Fibroblast of peridontal ligament (primary cell): ENCODE results near the gene ITGBL1.

Experiments used
- DNase-seq: peaks from one replicate; pipeline ENCODE4 v3.0.0-alpha.2; 2010; ENCODE audit errors: extremely low read depth

The ITGBL1 gene

DNA sequence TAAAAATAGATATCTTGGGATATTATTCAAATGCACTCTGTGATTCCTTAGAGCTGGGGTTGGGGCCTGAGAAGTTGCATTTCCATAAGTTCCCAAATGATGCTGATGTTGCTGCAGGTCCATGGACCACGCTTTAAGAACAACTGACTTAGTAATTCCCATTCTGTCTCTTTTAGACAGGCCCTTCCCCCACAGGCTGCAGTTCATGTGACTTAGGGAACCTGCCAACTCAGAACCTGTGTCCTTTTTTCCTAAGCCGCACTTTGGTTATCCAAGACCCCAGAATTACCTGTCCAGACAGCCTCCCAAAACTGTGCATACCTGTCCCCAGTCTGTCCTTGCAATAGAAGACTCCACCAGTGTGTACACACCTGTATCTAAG, 1.7 kb upstream of the ITGBL1 start:
- DNase-seq: no peak

DNA sequence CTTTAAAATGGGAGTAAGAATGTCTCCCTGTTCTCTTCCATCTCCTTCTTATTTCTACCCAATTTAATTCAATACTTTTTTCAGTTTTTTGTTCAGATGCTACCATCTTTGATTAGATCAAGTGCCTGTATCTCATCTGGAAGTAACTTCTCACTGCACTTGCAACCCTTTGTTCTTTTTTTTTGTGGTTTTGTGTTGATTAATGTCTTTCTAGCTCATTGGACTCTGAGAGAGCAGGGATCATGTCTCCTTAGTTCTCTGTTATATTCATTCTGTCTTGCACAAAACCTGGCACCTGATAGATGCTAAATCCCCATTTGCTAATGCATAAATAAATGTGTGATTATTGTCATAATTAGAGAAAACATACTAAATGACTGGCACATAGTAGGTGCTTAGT, 834 bp upstream of the ITGBL1 start:
- DNase-seq: no peak

GRCh38 chr13:101453784-101454201, 1.3 kb downstream of the ITGBL1 start:
- no peak for DNase-seq

GRCh38 chr13:101454767-101455166, 2.3 kb downstream of the ITGBL1 start:
- DNase-seq: peak; percentile 47

DNA sequence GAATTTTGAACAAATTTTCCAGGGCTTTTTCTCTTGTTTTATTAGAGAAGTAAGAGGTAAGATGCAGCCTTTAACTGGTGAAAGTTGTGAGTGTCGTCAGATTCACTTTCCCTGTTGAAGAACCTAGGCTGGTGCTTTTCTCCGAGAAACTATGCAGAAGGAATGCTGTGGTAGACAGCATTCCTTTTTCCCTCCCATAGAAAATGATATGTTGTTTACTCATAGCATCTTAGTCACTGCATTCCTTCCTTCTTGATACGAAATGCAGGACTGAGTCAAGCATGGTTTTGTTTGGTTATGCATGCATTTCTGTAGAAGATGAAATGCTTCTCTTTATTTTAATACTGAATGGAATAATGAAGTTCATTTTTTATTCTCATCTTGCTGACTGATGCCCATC, 3.4 kb downstream of the ITGBL1 start:
- DNase-seq: peak; percentile 95

GRCh38 chr13:101457176-101457575, 4.7 kb downstream of the ITGBL1 start:
- no peak for DNase-seq

DNA sequence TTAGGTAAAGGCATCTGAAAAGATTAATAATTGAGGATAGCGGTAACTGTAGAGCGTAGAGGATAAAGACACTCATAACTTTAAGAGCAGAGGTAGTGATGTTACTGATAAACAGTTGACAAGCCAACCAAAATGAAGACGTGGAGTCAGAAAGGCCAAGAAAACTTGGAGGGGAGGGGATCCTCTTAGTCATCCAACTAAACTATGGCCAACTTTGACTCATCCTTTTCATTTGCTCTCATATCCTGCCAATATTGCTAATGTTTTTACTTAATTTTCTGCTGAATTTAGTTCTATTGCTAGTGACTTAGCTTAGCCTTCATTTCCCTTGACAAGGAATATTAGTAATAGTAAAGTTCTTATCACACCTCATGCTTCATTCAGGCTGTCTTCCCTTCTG, 13.4 kb downstream of the ITGBL1 start:
- peak; percentile 35 for DNase-seq

GRCh38 chr13:101467415-101467814, 14.9 kb downstream of the ITGBL1 start:
- no peak for DNase-seq

DNA sequence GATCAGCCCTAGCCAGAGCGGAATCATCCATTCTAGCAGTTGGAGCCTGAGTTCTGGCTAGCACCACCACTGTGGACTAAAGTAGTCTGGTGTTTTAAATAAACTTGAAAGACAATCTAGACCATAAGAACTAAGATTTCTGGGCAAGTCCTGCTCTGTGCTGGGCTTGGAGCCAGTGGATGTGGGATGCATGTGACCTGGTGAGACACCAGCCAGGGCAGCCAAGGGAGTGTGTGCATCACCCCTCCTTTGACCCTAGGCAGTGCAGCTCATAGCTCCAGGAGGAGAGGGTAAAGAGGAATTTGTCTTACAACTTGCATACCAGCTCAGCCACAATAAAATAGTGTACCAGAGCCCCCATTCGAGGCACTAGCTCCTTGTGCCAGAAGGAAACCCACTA, 21.0 kb downstream of the ITGBL1 start:
- peak; percentile 94 for DNase-seq

GRCh38 chr13:101474419-101474957, 22.0 kb downstream of the ITGBL1 start:
- DNase-seq: peak; percentile 94

DNA sequence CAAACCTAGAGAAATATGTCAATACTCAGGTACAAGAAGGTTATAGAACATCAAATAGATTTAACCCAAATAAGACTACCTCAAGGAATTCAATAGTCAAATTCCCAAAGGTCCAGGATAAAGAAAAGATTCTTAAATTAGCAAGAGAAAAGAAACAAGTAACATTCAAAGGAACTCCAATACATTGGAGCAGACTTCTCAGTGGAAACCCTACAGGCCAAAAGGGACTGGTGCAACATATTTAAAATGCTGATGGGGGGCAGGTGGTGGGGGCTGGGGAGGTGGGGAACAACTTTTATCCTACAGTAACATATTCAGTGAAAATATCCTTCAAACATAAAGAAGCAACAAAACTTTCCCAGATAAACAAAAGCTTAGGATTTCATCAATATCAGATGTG, 23.1 kb downstream of the ITGBL1 start:
- no peak for DNase-seq

DNA sequence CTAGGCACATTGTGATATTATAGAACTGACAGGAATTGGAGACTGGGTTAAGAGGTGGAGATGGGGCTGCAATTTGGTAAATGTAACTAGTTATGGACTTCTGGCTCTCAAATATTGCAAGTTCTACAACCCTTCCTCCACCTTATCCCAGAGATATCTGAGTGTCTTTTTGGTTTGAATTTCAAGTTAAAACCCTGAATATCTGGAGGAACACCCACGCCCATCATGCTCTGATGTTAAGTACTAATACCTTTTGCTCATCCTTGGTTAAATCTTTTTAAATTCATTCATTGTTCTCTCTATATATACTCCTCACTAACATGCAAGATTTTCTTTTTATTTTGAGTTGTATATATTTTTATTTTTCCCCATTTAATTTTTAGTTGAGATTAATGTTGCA, 28.9 kb downstream of the ITGBL1 start:
- DNase-seq: no peak

DNA sequence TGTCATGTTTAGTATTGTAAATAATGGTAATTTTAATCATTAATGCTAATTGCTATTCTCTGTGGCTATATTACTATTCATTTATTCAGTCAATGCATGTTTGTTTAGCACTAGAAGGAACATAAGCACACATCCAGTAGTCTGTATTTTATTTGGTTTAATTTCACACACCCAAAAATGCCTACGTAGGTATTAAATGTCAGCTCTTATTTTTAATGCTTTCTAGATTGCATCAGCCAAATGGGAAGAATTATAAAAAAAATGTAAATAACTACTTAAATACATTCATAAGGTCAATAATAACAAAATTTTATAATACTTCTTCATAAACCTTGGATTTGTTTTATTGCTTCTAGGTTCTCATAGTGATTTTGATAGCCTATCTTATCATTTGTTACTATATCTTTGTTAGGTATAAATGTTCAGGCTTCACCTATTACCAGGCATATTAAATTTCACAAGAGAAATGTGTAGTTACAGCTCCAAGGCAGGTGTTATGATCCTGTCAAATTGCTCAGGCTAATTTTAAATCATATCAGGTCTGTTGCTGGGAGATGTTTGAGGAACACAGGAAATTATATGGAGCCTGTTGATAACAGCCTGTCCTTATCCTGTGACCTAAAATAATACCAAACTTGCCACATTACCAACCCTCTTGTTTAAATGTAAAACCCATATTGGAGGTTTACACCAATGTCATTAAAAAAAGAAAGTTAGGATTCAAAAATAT, 34.4 kb downstream of the ITGBL1 start:
- DNase-seq: no peak

- DNase-seq: no peak
These were observed 35.0 kb downstream of the ITGBL1 start for GRCh38 chr13:101487438-101487830.

DNA sequence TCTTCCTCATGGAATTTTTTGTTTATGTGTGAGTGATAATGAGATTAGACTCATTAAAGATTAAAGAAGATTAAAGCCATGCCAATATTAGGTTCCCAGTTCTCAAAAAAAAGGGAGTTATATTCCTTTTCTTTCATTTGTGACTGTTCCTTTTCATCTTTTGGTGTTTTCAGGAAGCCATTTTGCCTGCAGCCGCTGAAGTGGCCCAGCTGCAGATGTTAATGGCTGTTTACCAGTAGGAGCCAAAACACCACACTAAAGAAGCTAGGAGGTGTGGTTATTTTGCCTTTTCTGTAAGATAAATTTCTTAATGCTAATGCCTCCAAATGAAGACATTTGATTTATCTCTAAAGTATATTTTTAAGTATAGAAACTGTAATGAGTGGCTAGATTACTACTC, 36.3 kb downstream of the ITGBL1 start:
- no peak for DNase-seq

- no peak for DNase-seq
These were observed 37.3 kb downstream of the ITGBL1 start for GRCh38 chr13:101489643-101490405.

DNA sequence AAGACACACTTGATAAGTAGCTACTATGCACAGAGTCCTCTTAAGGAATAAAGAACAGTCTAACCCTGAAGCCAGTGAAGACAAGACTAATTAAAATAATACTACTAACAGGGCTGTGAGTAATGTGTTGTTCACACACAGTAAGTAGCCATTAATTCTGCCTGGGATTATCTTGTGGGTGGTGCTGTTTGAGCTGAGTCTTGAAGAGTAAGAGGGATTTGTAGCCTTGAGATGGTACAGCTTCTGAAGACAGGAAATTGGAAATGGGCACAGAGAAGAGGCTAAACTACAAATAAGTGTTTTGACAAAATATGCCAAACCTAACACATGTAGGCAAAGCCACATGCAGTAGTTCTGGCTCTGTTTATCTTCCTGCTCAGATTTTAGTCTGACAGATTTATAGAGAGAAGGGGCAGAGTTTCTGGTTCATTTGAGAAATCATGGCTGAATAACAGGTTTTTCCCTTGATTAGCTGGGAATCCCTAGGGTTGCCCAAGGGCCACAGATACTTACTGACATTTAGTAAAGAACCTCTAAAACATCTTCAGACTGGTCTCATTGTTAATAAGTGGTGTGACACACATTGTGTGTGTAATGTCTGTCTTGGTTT, 38.0 kb downstream of the ITGBL1 start:
- DNase-seq: no peak

DNA sequence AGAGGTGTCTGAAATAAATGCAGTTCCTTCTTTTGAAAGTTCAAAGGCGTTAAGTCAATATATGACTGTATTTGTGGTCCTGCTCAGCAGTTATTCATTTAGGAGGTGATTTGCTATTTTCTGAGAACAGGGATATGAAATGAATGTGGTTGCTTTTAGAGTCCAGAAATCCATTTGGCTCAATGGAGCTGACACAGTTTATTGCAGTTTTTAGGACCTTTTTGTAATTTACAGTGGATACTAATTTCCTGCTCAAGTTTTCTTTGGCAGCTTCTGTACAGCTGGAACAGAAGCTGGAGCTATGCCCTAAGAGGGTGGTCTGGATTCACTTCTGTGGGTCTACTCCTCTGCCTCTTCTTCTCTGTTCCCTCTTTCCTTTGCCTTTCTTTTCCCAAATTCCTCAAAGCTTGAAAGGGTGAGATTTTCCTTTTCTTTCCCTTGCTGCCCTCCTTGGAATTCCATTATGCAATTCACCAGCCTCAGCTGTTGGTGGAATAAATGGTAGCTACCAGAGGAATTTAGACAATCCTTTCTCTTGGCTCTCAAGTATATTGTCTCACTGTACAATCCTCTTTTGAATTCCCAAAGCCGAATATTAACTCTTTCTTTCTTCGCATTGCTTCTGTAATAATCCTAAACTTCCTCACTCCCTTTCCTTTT, 39.9 kb downstream of the ITGBL1 start:
- peak; percentile 70 for DNase-seq

DNA sequence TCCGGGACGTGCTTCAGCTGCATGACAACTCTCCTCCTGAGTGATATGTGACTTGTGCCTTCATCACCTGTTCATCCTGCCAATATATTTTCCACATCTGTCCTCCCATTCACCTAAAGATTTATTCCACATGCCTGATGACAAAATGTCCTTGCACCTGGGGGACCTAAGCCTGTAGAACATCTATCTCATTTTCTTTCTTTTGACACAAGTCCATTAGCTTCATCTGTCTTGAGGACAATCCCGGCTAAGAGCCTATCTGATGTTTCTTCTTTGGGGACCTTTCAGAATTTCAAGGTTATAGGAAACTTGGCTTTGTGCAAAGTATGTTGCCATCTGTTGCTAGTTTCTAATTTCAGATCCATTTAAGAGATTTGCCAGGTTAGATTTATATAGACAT, 41.1 kb downstream of the ITGBL1 start:
- no peak for DNase-seq

- DNase-seq: peak; percentile 67
These were observed 46.9 kb downstream of the ITGBL1 start for GRCh38 chr13:101499406-101499805.

- DNase-seq: no peak
These were observed 50.1 kb downstream of the ITGBL1 start for GRCh38 chr13:101502618-101503017.

DNA sequence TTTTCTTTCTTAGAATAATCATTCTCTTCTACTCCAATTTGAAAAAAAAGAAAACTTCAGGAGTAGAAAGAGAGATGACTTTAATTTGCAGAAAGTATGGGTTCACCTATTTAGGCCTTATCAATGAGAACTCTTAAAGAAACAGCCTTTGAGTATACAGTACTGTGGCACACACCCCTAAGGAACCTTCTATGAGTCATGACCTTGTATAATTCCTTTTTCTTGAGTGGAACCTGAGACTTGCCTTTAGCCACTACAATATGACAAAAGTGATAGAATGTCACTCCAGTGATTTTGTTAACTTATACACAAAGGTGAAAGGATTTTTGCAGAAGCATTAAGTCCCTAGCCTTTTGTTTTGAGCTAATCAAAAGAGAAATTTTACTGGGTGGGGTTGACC, 58.7 kb downstream of the ITGBL1 start:
- DNase-seq: no peak
